HG03097 (cell line): ENCODE measurements around the gene ANO4.

Experiments
- ATAC-seq: cut with Tn5 transposase; IDR thresholded peaks from one replicate; pipeline ENCODE4 v1.9.1; 2021; ENCODE audit not compliant: unreplicated experiment, low FRiP score

The ANO4 gene

DNA sequence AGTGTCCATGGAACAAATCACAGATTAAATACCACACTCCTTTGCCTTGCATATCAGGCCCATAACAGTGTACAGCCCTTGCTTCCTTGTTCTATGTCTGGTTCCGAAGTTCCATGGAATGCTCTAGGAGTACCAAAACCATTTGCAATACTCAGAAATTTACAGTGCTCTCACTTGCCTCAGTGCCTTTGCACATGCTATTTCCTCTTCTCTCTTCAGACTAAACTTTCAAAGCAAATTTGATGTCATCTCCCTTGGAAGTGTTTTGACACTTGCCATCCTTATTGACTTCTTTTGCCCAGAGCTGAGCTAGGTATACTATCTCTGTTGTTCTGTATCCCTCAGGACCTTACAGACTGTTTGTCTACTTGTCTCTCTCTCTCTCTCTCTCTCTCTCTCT lies 6.1 kb downstream of the ANO4 start:
- ATAC-seq = no peak

DNA sequence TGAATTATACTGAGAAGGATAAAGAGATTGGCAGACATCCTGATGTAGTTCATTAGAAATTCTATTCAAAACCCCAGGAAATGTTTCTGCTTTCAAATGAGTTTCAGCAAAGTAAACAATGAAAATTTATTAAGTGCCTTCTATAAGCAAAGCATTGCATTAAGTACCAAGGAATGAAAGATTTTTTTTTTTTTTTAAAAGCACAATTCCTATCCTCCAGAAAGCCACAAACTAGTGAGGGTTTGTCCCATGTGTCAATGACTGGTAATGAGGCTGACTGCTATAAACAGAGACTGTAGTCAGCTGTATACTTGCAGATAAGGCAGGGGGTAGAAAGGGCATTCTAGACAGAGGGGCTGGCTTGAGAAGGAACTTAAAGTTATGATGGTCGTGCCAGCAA lies 6.7 kb downstream of the ANO4 start:
- ATAC-seq = no peak

DNA sequence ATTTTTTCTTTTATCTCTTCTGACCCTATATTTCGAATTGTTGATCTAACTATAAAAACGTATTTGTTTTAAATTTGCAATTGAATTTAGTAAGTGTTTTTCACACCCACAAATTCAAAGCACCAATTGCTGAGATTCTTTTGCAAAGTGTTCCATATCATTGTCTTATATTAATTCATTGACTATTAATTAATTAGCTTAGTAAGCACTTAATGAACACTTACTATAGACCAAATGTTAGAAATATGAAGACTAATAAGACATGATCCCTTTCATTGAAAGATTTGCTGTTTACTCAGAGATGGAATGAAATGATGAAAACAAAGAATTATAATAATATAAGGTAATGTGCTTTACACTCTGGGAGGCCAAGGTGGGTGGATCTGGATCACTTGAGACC lies 14.2 kb downstream of the ANO4 start:
- no peak for ATAC-seq

DNA sequence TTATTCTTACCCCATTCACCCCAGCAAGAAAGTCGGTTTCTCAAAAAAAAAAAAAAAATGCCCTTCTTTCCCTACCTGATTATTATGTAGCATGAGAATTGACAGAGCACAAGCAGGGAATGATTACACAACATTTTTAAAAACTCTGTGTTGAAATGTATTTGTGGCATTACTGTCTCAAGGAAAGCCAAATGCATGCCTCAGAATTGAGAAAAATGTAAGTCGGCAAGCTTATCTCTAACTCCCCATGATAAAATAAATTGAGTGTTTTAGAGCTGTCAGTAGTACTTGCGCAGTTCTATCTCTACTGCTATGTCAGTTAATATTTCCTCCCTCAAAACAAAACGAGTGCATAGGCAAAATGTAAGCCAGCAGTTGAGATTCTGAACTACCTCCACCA lies 25.7 kb downstream of the ANO4 start:
- ATAC-seq = no peak

DNA sequence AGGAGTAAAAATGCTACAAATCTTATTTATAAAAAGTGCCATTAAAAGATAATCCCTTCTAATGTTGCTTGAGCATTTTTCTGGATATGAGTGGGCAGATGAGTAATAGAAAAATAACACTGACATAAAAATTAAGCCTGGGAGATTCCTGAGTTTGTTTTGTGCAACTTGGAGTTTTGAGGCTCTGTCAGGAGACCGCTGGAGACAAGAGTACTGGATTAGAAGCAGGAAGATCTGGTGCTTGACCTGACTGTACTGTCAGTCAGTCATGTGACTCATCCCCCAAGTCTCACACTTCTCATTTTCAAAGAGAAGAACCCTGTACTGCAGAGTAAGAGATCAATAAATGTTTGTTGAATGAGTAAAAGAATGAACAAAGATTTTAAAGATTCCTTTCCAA lies 29.4 kb downstream of the ANO4 start:
- ATAC-seq = no peak

DNA sequence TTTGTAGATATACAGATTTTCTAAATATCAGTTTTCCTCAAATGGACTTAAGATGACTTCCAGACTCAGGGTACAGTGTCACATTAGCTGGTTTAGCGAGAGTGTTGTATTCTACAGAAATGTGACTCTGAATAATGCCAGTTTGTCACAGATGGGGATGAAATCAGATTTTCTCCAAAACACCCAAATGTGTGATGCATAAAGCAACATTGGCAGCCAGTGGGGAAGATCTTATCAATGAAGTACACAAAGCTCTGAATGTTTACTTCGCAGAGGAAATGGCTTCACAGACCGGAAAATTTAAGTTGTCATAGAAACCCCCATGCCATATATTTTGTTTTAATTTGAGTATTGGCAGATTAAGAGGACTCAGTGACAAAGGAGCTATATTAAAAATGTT lies 29.9 kb downstream of the ANO4 start:
- ATAC-seq = no peak

DNA sequence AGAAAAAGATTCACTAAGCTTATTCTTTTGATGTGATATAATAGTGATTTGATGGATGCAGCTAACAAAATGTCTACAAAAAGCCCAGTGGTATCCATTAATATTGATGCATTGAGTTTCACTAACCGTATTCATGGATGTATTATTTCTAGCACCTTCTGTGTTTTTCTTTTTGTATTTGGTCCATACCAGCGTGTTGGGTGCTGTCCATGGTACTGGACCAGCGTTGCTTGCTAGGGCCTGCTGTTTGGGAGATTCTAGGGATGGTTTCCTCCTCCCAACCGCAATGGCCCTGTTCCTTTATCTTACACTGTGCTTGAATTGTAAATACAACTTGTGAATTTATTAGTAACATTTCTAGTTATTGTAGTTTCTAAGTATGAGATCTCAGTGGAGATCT lies 31.7 kb downstream of the ANO4 start:
- ATAC-seq = no peak

DNA sequence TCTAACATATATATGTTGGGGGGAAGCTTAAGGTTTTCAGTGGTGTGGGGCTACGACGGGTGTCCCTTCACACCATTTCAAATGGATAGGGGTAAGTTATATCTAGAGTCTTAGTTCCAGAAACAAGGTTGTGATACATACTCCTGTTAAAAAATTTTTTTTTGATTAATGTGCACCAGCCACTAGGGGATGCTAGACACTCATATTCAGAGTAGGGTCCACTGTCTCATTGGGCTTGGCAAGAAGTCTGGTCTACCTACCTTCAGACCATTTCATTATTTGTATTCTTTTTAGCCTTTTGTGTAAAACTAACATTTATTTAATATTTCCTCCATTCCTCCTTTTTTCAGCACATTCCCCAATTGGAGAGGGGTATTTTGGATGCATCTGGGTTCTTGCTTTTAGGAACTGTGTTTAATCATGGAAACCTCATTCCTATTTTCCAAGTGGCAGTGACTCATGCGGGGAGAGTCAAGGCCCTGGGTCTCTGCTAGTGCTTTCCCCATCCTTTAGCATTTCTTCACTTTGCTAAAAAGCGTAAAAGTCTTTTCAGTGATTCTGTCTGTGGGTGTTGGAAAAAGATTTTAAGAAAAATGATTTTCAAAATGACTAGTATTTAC lies 33.4 kb downstream of the ANO4 start:
- ATAC-seq = no peak

DNA sequence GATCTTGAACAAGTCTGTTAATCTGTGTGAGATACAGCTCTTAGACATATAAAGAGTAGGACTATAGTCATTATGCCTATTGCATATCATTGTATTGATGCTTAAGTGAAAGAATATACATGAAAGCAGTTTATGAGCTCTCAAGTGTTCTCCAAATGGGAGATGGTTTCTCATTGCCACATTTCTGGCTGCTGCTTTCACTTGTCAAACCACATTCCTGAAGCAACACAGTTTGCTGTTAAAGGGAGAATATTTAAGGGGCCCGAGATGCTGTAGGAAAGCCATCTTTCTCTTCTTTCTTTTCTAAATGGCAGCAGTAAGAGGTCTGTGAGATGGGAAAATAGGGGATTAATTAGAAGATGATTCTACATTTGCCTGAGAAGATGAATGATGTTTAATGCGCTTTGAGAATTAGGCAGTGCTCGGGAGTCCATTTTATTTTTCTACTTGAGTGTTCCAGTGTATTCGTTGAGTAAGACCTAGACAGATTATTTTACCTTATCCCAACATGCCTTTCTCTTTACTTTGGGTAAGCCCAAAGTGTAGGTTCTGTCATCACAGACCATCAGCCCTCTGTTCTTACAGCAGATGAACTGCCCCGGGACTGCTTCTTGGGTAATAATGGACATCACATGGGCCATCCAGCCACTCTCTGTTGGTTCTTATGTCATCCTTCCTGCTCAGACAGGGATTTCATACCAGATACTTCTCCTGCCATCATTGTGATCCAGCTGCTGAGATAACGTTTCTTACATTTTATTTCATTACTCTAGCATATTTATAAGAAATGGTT lies 35.6 kb downstream of the ANO4 start:
- ATAC-seq = no peak

DNA sequence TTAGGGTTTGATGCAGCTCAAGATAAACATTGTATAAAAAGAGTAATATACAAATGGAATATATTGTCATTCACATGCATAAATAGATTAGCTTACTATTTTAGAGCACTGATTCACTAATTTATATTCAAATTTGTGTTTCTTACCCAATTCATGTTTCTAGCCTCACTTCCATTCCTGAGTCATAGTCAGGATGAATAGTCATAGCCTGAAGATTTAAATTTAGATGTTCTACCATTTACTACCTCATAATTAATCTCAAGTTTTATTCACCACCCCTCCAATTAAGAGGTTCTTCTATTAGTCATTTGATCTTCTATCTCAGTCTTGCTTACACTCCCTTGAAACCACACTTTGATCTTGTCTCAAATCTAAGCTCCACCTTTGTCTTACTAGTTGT lies 38.7 kb downstream of the ANO4 start:
- no peak for ATAC-seq

DNA sequence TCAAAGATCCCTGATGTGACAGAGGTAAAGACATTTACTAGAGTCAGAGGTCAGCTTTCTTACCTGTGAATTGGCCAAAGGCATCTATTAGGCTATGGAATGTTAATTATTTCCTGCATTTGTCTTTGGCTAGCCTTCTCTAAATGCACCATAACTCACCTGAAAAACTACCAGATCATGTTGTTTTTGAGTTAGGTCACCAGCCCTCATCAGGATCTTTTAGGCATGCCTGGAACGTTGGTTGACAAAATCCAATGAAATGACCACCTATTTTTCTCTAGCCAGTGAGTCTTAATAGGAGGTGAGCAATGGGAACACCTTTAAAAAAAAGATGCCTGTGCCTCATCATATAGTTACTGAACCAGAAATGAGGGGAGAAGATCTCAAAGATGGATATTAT lies 46.2 kb downstream of the ANO4 start:
- no peak for ATAC-seq

DNA sequence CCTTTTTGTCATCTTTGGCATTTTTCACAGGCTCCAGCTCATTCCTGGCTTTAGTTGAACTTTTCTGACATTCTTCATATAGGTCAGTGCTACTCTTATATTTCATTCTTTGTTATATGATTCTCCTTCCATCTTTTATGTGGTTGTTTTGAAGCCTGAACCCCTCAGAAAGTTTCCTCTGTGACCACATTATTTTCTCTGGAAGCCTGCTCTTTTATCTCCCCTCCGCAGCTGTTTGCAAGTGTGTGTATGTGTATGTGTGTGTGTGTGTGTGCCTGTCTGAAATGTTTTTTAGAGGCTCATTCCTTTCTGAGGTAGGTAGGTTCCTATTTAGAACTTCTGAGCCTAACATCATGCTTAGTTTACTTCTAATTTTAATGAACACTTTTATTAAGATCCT lies 47.6 kb downstream of the ANO4 start:
- ATAC-seq = no peak

DNA sequence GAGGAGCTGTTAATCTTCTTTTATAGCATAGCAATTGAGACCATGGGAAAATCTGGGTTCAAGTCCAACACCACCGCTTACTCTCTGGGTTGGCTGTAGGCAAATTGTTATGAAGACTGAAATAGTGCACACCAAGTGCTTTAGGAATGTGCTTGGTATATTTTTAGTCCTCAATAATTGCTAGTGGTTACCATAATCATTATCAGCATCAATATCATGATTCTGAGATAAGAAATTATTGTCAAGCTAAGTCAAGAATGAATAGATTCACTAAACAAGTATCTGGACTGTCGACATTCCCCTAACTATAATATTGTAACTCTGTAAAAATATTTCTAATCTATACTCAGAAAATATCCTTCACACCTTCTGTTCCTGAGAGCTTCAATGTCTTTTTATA lies 48.5 kb downstream of the ANO4 start:
- no peak for ATAC-seq

DNA sequence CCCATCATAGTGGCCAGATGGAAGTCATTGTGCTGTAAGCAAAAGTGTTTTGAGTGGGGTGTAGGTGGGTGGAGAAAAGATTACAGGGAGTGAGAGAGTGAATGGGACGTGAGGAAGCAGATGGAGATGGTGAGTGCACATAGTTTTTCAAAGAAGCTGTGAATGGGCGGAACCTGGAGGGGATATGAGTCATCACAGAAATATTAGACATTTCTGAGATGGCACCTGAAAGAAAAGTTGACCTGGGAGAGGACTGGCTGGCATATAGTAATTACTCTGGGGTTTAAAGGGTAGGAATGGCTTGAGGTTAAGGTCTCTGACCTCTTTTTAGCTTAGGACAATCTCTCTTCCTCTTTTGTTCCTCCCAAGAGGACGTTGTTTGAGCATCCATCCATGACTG lies 50.5 kb downstream of the ANO4 start:
- ATAC-seq = no peak

DNA sequence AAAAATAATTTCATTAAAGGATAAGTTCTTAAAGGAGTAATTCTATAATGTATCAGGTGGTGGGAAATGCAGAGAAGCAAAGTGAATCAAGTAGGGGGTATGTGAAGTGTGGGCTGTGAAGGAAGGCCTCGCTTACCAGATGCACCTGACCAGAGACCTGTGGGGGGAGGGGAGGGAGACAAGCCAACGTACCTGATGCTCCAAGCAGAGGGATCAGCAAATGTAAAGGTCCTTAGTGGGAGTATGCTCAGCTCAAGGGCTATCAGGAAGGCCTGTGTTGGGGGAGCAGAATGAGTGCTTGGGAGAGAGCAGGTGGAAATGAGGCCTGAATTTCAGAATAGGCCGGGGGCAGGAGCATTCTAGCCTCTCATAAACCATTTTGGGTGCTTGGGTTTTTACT lies 57.1 kb downstream of the ANO4 start:
- ATAC-seq = no peak

DNA sequence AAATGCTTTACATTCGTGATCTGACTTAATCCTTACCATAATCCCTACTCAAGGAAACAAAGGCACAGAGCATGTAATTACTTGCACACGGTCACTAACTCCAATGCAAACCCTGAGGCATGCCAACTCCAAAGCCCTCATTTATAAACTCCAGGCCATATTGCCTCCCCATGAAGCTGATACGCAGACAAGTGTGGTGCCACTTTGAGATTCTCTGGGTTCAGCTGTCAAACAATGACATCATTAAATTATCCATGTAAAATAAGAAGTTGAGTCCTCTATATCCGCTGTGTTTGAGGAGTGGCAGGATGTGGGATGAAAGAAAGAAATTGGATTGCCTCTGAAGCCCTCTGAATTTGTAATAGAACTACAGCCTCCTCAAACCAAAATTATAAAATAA lies 62.8 kb downstream of the ANO4 start:
- no peak for ATAC-seq

DNA sequence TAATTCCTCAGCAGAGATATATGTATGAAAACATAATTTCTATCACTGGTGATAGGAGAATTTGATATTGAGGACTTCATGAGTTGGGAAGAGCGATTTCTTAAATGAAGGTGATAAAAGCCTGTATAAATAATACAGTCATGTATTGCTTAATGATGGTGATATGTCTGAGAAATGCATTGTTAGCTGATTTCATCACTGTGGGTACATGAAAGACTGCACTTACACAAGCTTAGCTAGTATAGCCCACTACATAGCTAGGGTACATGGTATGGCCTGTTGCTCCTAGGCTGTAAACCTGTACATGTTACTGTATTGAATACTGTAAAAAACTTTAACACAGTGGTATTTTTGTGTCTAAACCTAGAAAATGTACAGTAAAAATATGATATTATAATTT lies 63.4 kb downstream of the ANO4 start:
- ATAC-seq = no peak

DNA sequence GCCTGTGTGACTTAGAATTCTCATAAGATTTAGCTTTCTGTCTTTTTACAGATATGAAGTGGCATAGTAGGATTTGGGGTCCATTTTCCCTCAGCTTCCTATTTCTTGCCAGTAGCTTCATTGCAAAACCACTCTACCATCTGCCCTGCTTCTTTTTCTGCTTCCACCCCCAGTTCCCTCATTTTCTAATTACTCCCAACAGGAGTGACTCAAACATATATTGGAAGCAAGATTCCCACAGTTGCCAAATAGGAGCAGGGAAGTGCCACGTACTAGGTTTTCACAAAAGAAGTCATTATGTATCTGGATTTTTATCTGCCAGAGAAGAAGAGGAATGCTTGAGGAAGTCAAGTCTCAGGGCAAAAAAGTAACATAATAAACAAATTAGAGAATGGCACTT lies 64.1 kb downstream of the ANO4 start:
- ATAC-seq = no peak

DNA sequence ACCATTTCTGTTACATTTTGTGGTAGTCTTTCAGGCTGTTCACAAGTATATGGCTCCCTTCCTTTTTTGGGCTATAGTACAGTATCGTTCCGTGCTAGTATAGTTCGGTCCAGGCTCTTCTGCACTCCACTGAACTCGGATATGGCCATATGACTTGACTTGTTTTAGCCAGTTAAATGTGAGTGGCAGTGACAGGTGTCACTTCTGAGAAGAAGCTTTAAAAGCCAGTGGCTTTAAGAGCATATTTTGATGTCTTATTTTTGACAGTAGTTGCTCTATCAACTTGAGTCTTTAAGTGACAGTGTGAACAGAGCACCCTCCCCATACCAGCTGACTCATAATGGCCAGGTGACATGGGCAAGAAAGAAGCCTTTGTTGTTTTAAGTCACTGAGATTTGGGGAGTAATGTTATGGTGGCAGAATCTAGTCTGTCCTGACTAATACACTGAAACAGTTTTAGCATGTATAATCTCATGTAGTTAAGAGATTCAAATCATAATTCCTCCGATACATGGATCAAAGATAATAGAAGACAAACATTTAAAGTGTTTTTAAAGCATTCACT lies 64.6 kb downstream of the ANO4 start:
- ATAC-seq = no peak

DNA sequence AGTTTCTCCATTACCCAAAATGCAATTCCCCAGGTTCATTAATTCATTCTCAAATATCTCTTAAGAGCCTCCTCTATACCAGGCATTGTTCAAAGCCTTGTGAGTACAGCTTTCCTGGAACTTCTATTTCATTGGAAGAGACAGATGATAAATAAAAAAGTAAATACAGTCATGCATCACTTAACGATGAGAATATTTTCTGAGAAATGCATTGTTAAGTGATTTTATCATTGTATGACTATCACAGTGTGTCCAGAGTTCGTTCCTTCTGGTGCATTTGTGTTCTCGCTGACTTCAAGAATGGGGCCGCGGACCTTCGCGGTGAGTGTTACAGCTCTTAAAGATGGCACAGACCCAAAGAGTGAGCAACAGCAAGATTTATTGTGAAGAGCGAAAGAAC lies 66.0 kb downstream of the ANO4 start:
- ATAC-seq = no peak

DNA sequence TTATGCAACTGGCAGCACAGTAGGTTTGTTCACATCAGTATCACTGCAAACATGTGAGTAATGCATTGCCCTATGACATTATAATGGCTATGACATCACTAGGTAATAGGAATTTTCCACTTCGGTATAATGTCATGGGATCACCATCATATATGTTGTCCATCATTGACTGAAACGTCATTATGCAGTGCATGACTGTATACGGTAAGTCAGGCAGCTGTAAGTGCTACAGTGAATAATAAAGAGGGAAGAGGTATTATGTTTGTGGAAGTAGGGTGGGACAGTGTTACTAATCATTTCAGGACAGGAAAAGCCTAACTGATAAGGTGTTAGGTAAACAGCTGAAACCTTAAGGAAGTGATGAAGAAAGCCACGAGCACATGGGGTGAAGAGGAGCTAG lies 68.1 kb downstream of the ANO4 start:
- no peak for ATAC-seq

DNA sequence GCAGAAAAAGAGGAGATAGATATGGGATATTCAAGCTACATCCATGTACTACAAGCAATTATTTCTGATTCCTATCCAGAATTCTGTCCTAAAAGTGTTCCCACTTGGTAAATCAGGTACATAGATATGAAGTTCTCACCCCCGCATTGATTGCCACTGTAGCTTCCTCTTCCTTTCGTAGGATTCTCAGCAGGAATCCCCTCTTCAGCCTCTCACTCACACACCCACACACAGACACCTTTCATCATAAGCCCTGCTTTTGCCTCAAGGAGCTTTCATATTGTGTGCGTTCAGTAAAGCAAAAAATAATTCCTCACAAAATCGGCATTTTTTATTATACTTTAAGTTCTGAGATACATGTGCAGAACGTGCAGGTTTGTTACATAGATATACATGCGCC lies 69.8 kb downstream of the ANO4 start:
- no peak for ATAC-seq
